A673 (cell line): ENCODE measurements around the gene HOXA13. TPM values are rescaled to one million over a fixed set of nuclear protein-coding genes. Genes with fewer than 3 reads are reported as not detected.

Source experiments
- BruUV-seq: library from RNA; stranded (reverse); fragments of 400-500 nt; replicated peaks from 2 replicates; lab custom pipeline; 2021; lab: Mats Ljungman, UMichigan
- CTCF ChIA-PET: fragments of 300-600 bp; sonication (Branson Sonifier 250); formaldehyde crosslinking; loops from one replicate; lab custom pipeline; 2022; ENCODE audit warnings: antibody characterized with exemption; lab: Charles Lee
- POLR2A ChIA-PET: fragments of 300-600 bp; sonication (Branson Sonifier 250); formaldehyde crosslinking; loops from one replicate; lab custom pipeline; 2022; ENCODE audit warnings: antibody characterized with exemption; ENCODE audit not compliant: low non-redundant PET; lab: Charles Lee
- DNase-seq: peaks from one replicate; pipeline ENCODE4 v3.0.0-alpha.2; 2015; ENCODE audit warnings: low spot score
- H3K27ac ChIP-seq: fragments of 200-600 bp; sonication (generic); 2 replicates; pipeline ENCODE4 v1.5.1; 2016; ENCODE audit warnings: mixed run types, low read depth, mild to moderate bottlenecking, mixed read lengths, antibody characterized with exemption, low read length; ENCODE audit not compliant: poor library complexity, severe bottlenecking
- H3K27me3 ChIP-seq: fragments of 200-600 bp; sonication (generic); replicated peaks from 2 replicates; pipeline ENCODE4 v1.6.1; 2017; ENCODE audit warnings: mixed run types, low read depth, mild to moderate bottlenecking, mixed read lengths, antibody characterized with exemption, low read length; ENCODE audit not compliant: insufficient read depth, poor library complexity
- H3K36me3 ChIP-seq: fragments of 200-600 bp; sonication (generic); 2 replicates; pipeline ENCODE4 v1.6.1; 2016; ENCODE audit warnings: mixed run types, mild to moderate bottlenecking, mixed read lengths, antibody characterized with exemption, low read length; ENCODE audit not compliant: insufficient read depth, poor library complexity, severe bottlenecking
- H3K4me1 ChIP-seq: fragments of 200-600 bp; sonication (generic); 2 replicates; pipeline ENCODE4 v1.6.1; 2017; ENCODE audit warnings: mixed run types, mild to moderate bottlenecking, mixed read lengths, antibody characterized with exemption, low read length; ENCODE audit not compliant: insufficient read depth, poor library complexity, severe bottlenecking
- H3K4me3 ChIP-seq: fragments of 200-600 bp; sonication (generic); 2 replicates; pipeline ENCODE4 v1.5.1; 2016; ENCODE audit warnings: low read depth, mixed run types, mild to moderate bottlenecking, mixed read lengths, low read length; ENCODE audit not compliant: poor library complexity, severe bottlenecking
- H3K9me3 ChIP-seq: fragments of 200-600 bp; sonication (generic); 2 replicates; pipeline ENCODE4 v1.6.1; 2016; ENCODE audit warnings: mixed run types, low read depth, mild to moderate bottlenecking, mixed read lengths, antibody characterized with exemption, low read length; ENCODE audit not compliant: poor library complexity, severe bottlenecking
- CTCF ChIP-seq: fragments of 300-800, 200-600 bp; sonication (generic); conservative IDR thresholded peaks from 2 replicates; pipeline ENCODE4 v1.5.1; 2017; ENCODE audit warnings: low read depth, mild to moderate bottlenecking, antibody characterized with exemption, low read length, moderate library complexity, mixed read lengths
- EZH2 ChIP-seq: fragments of 200-600 bp; sonication (generic); IDR thresholded peaks from 2 replicates; pipeline ENCODE4 v1.6.1; 2017; ENCODE audit warnings: borderline replicate concordance, low read depth, mild to moderate bottlenecking, mixed read lengths, antibody characterized with exemption, low read length; ENCODE audit not compliant: poor library complexity, severe bottlenecking
- intact Hi-C: fragments of 100-400 bp; cut with micrococcal nuclease; formaldehyde crosslinking; loops from one replicate; pipeline ENCODE4 v1.10.0; 2022; ENCODE audit not compliant: unreplicated experiment
- total RNA-seq: library from RNA; stranded (reverse); gene quantifications from 2 replicates; pipeline ENCODE4 v1.2.3, GENCODE V29; 2021

The HOXA13 gene
- total RNA-seq, 1 experiment from 2014 or later = not detected

- ChIA-PET CTCF (no interaction called here), POLR2A (no interaction called here)
- TF ChIP-seq CTCF (no peak), EZH2 (no peak)
- H3K9me3 ChIP-seq = no peaks in the 10 kb centered on the region
- peaks cover 39% of the 10 kb centered on the region for H3K27me3 ChIP-seq
- no peak for DNase-seq
- H3K4me1 ChIP-seq = no peaks in the 10 kb centered on the region
- H3K36me3 ChIP-seq = no peaks in the 10 kb centered on the region
- no TSS peak for BruUV-seq
- intact Hi-C loops = no loop called here
- no peak overlapping the region for H3K27ac ChIP-seq
- H3K4me3 ChIP-seq = no peak overlapping the region
Measured at GRCh38 chr7:27215356-27215755, 15.5 kb upstream of the HOXA13 start.

GRCh38 chr7:27214239-27214950 is 14.5 kb upstream of the HOXA13 start:
- no peak for DNase-seq
- Histone ChIP-seq H3K27ac (no peak overlapping the region), H3K9me3 (no peaks in the 10 kb centered on the region), H3K4me3 (no peak overlapping the region), H3K36me3 (no peaks in the 10 kb centered on the region), H3K4me1 (no peaks in the 10 kb centered on the region), H3K27me3 (peaks cover 44% of the 10 kb centered on the region)
- ChIA-PET POLR2A (no interaction called here), CTCF (no interaction called here)
- no TSS peak for BruUV-seq
- TF ChIP-seq CTCF (no peak), EZH2 (no peak)
- intact Hi-C loops = loop anchor here (5.0 kb wide), 1 partner anchor 363 kb away; no protein-coding TSS in a partner anchor

- no peaks in the 10 kb centered on the region for H3K36me3 ChIP-seq
- intact Hi-C loops = loop anchor here (5.0 kb wide), 1 partner anchor 364 kb away; no protein-coding TSS in a partner anchor
- no TSS peak for BruUV-seq
- no peak overlapping the region for H3K4me3 ChIP-seq
- ChIA-PET POLR2A (no interaction called here), CTCF (no interaction called here)
- H3K4me1 ChIP-seq = no peaks in the 10 kb centered on the region
- no peak overlapping the region for H3K27ac ChIP-seq
- no peak for DNase-seq
- no peaks in the 10 kb centered on the region for H3K9me3 ChIP-seq
- peaks cover 50% of the 10 kb centered on the region for H3K27me3 ChIP-seq
- TF ChIP-seq CTCF (no peak), EZH2 (no peak)
Measured at GRCh38 chr7:27213433-27214238, 13.7 kb upstream of the HOXA13 start.
